Brain microvascular endothelial cell (primary cell): ENCODE measurements around the gene FBN2.
A peak's percentile ranks its signal among the peaks of the same experiment; 100 is the strongest.

ENCODE experiments used
- DNase-seq: peaks from one replicate; pipeline ENCODE4 v3.0.0-alpha.2; 2020
- H3K27ac ChIP-seq: fragments of 250-450 bp; sonication (Bioruptor Pico); 2 replicates; pipeline ENCODE4 v1.5.1; 2020; ENCODE audit warnings: mild to moderate bottlenecking, moderate library complexity
- H3K27me3 ChIP-seq: fragments of 250-450 bp; sonication (Bioruptor Pico); replicated peaks from 2 replicates; pipeline ENCODE4 v1.5.1; 2020; ENCODE audit warnings: mild to moderate bottlenecking
- H3K36me3 ChIP-seq: fragments of 250-450 bp; sonication (Bioruptor Pico); replicated peaks from 2 replicates; pipeline ENCODE4 v1.5.1; 2020; ENCODE audit warnings: mild to moderate bottlenecking
- H3K4me3 ChIP-seq: 2 replicates; pipeline ENCODE4 v1.5.1; 2011; ENCODE audit warnings: low read depth, mild to moderate bottlenecking, control low read depth, low read length, moderate library complexity
- in situ Hi-C: cut with HindIII; loops from 2 replicates; pipeline ENCODE4 v1.10.0; 2017; ENCODE audit warnings: low sequenced_read_pairs, low pct_ligation_motif_present
- TF ChIP-seq, protein P1 (sequence below): IDR thresholded peaks from 2 replicates; pipeline ENCODE4 v1.5.1; 2011; ENCODE audit warnings: low read depth, mild to moderate bottlenecking, moderate library complexity, low read length, control low read depth, inconsistent platforms; ENCODE audit errors: missing control alignments

FBN2 gene

GRCh38 chr5:128254789-128255188 is 283.3 kb downstream of the FBN2 start:
- Histone ChIP-seq H3K27ac (no peak overlapping the region), H3K4me3 (no peak overlapping the region), H3K27me3 (no peaks in the 10 kb centered on the region), H3K36me3 (no peaks in the 10 kb centered on the region)
- in situ Hi-C loops: no loop called here
- TF ChIP-seq, protein P1, sequence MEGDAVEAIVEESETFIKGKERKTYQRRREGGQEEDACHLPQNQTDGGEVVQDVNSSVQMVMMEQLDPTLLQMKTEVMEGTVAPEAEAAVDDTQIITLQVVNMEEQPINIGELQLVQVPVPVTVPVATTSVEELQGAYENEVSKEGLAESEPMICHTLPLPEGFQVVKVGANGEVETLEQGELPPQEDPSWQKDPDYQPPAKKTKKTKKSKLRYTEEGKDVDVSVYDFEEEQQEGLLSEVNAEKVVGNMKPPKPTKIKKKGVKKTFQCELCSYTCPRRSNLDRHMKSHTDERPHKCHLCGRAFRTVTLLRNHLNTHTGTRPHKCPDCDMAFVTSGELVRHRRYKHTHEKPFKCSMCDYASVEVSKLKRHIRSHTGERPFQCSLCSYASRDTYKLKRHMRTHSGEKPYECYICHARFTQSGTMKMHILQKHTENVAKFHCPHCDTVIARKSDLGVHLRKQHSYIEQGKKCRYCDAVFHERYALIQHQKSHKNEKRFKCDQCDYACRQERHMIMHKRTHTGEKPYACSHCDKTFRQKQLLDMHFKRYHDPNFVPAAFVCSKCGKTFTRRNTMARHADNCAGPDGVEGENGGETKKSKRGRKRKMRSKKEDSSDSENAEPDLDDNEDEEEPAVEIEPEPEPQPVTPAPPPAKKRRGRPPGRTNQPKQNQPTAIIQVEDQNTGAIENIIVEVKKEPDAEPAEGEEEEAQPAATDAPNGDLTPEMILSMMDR: no peak
- peak; percentile 35 for DNase-seq

DNA sequence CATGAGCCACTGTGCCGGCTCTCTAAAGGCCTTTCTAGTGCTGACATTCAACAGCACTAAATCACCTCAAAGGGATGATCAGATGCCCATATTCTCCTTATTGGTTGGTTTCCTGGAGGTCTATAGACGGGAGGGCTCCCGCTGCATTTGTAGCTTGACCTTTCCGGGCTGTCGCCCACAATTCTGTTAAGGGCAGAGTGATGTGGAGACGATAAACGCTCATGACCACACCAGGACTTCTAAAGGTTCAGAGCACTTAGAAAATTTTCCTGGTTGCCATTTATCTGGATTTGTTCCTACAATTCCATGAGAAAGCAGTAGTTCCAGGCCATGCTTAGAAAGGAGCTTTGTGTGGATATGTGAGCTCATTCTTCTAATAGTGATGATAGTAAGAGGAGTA is 284.2 kb downstream of the FBN2 start:
- no peak for DNase-seq
- H3K36me3 ChIP-seq: no peaks in the 10 kb centered on the region
- TF ChIP-seq, protein P1: no peak
- in situ Hi-C loops: no loop called here
- no peak overlapping the region for H3K4me3 ChIP-seq
- no peaks in the 10 kb centered on the region for H3K27me3 ChIP-seq
- no peak overlapping the region for H3K27ac ChIP-seq

- Histone ChIP-seq H3K27me3 (no peaks in the 10 kb centered on the region), H3K4me3 (no peak overlapping the region), H3K36me3 (no peaks in the 10 kb centered on the region), H3K27ac (no peak overlapping the region)
- DNase-seq: no peak
- in situ Hi-C loops: no loop called here
- TF ChIP-seq, protein P1: no peak
Observed at GRCh38 chr5:128253161-128253560, 284.9 kb downstream of the FBN2 start.

DNA sequence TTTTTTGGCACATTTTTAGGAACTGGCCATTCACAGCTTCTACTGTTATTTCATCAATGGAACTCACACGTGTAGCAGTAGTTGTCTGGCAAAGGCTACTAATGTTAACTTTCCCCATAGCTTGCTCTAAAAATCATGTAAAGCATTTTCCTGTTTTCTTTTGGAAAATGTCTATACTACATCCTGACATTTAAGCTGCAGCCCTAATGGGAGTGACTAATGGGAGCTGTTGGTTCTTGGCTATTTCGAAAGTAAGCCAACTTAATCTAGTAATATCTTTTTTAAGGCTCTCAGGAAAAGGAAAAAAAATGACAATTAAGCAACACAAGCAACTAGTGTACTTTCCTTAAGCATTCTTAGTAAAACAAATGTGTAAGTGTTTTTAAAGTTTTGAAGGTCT is 285.3 kb downstream of the FBN2 start:
- H3K27me3 ChIP-seq: no peaks in the 10 kb centered on the region
- no peak for DNase-seq
- no peaks in the 10 kb centered on the region for H3K36me3 ChIP-seq
- in situ Hi-C loops: no loop called here
- no peak overlapping the region for H3K27ac ChIP-seq
- TF ChIP-seq, protein P1: no peak
- no peak overlapping the region for H3K4me3 ChIP-seq

- in situ Hi-C loops: no loop called here
- DNase-seq: no peak
- no peak overlapping the region for H3K27ac ChIP-seq
- H3K36me3 ChIP-seq: no peaks in the 10 kb centered on the region
- TF ChIP-seq, protein P1: no peak
- H3K4me3 ChIP-seq: no peak overlapping the region
- H3K27me3 ChIP-seq: no peaks in the 10 kb centered on the region
Observed at GRCh38 chr5:128252196-128252595, 285.8 kb downstream of the FBN2 start.

DNA sequence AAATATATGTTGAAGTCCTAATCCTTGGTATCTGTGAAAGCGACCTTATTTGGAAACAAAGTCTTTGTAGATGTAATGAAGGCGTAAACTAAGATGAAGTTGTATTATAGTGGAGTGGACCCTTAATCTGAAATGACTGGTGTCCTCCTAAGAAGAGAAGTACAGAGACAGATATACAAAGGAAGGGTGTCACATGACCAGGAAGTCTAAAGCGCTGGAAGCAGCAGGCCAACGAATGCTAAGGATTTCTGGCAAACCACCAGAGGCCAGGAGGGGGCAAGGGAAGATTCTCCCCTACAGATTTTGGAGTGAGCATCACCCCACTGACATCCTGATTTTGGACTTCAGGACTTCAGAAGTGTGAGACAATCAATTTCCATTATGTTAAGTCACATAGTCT is 292.1 kb downstream of the FBN2 start:
- Histone ChIP-seq H3K4me3 (no peak overlapping the region), H3K27me3 (no peaks in the 10 kb centered on the region), H3K36me3 (no peaks in the 10 kb centered on the region), H3K27ac (no peak overlapping the region)
- TF ChIP-seq, protein P1: no peak
- in situ Hi-C loops: loop anchor here (25.0 kb wide), 1 partner anchor 241 kb away; no protein-coding TSS in a partner anchor
- no peak for DNase-seq
